T-cell (primary cell): Measurements from ENCODE around the gene CCDC92B. TPM values are rescaled to one million over a fixed set of nuclear protein-coding genes. Genes with fewer than 3 reads are reported as not detected.
A peak's percentile ranks its signal among the peaks of the same experiment; 100 is the strongest.

Experiments
- ATAC-seq, 4 experiments: fragments of 200-7000 bp in 3 of 4; fragments of 150-1000 bp in 1 of 4; cut with Tn5 transposase; replicated peaks in 1 of 4; 1 replicate in 3 of 4; 2 replicates in 1 of 4; pipeline ENCODE4 v1.10.0; 2021; ENCODE audit warnings: moderate library complexity in 3 of 4, mild to moderate bottlenecking in 2 of 4, moderate number of reproducible peaks in 1 of 4
- CTCF ChIA-PET, 2 donors: fragments of 300-600 bp; sonication (Branson Sonifier 250); formaldehyde crosslinking; loops; one replicate each; lab custom pipeline; 2022; ENCODE audit warnings: antibody characterized with exemption in 2 of 2; lab: Charles Lee
- POLR2A ChIA-PET, 2 donors: fragments of 300-600 bp; sonication (Branson Sonifier 250); formaldehyde crosslinking; loops; one replicate each; lab custom pipeline; 2022; ENCODE audit warnings: antibody characterized with exemption in 2 of 2; lab: Charles Lee
- DNase-seq, 35 experiments: peaks; one replicate each; pipeline versions ENCODE4 v3.0.0 to v3.0.0-alpha.2; 2013 to 2023
- H3K27ac ChIP-seq: one replicate; pipeline ENCODE4 v1.5.1; 2013; ENCODE audit warnings: low read length
- H3K27me3 ChIP-seq, 2 experiments: replicated peaks in 1 of 2; 1 replicate in 1 of 2; 2 replicates in 1 of 2; pipeline versions ENCODE4 v1.6.1 to v1.7.0; 2013; ENCODE audit warnings: low read length in 1 of 2, mixed read lengths in 1 of 2; ENCODE audit not compliant: control insufficient read depth in 2 of 2, insufficient read depth in 2 of 2; ENCODE audit errors: extremely low read depth in 1 of 2
- H3K36me3 ChIP-seq, 2 donors: 1 replicate in 1 of 2; 2 replicates in 1 of 2; pipeline versions ENCODE4 v1.6.1 to v1.7.0; 2013; ENCODE audit warnings: low read length in 1 of 2; ENCODE audit not compliant: control insufficient read depth in 2 of 2, insufficient read depth in 1 of 2; ENCODE audit errors: extremely low read depth in 1 of 2
- H3K4me1 ChIP-seq, 2 experiments: 1 replicate in 1 of 2; 2 replicates in 1 of 2; pipeline versions ENCODE4 v1.6.1 to v1.7.0; 2013; ENCODE audit warnings: low read length in 2 of 2, mixed read lengths in 1 of 2; ENCODE audit not compliant: insufficient read depth in 2 of 2, control insufficient read depth in 1 of 2; ENCODE audit errors: extremely low read depth in 1 of 2
- H3K4me3 ChIP-seq, 2 donors: 1 replicate in 1 of 2; 2 replicates in 1 of 2; pipeline versions ENCODE4 v1.5.1 to v1.7.0; 2013; ENCODE audit warnings: mild to moderate bottlenecking in 2 of 2, low read length in 1 of 2, moderate library complexity in 1 of 2; ENCODE audit not compliant: control insufficient read depth in 1 of 2; ENCODE audit errors: extremely low read depth in 1 of 2
- H3K9me3 ChIP-seq: 2 replicates; pipeline ENCODE4 v1.7.0; 2013
- H3K27ac Mint-ChIP-seq, 2 donors: one replicate each; pipeline ENCODE4 v1.8.0; 2020 to 2021; ENCODE audit warnings: mild to moderate bottlenecking in 2 of 2, mixed read lengths in 2 of 2
- H3K27me3 Mint-ChIP-seq, 2 donors: one replicate each; pipeline ENCODE4 v1.8.0; 2021 to 2022; ENCODE audit warnings: mixed read lengths in 2 of 2
- H3K36me3 Mint-ChIP-seq: one replicate; pipeline ENCODE4 v1.8.0; 2021; ENCODE audit warnings: mixed read lengths
- H3K4me1 Mint-ChIP-seq, 3 donors: one replicate each; pipeline ENCODE4 v1.8.0; 2020 to 2022; ENCODE audit warnings: mixed read lengths in 3 of 3, mild to moderate bottlenecking in 1 of 3
- H3K4me3 Mint-ChIP-seq, 3 donors: one replicate each; pipeline ENCODE4 v1.8.0; 2020 to 2022; ENCODE audit warnings: mild to moderate bottlenecking in 3 of 3, mixed read lengths in 3 of 3, moderate library complexity in 3 of 3
- H3K9me3 Mint-ChIP-seq, 3 donors: one replicate each; pipeline ENCODE4 v1.8.0; 2020 to 2022; ENCODE audit warnings: mixed read lengths in 3 of 3
- WGBS: methylation state at CpG from one replicate; pipeline ENCODE4 v1.1.5; 2013; ENCODE audit warnings: missing lambda C conversion rate; ENCODE audit not compliant: insufficient coverage; 5-methylcytosine and 5-hydroxymethylcytosine counted together
- total RNA-seq, 35 experiments: library from RNA in 6 of 35; stranded (reverse) in 6 of 35; fragments of 120-200 nt in 1 of 35; gene quantifications; one replicate each; pipeline versions ENCODE4 v1.2.1 to v1.2.4 and lab custom pipeline; 2013 to 2026

The CCDC92B gene
- total RNA-seq, 5 donors from 2014 or later (not counting 1 experiment from before 2014, with no cell fraction given): 0.13 to 0.53 (median 0.27) TPM; not detected in 1

GRCh38 chr17:2711608-2712299, 37.7 kb downstream of the CCDC92B start, which contains the start of gene CLUH:
Gene CLUH, minus strand, starts transcription at chr17:2711764. Its CDS starts 103 bp downstream, at chr17:2711661.
- peak within 1 kb of the TSS; percentile 80 to 88 for H3K27ac Mint-ChIP-seq
- under 1% methylated on average over 70 of the region's 76 CpGs for WGBS
- H3K27ac ChIP-seq: peak within 1 kb of the TSS; percentile 54
- no peaks in the 10 kb centered on the region for H3K36me3 Mint-ChIP-seq
- peak; percentile 91 to 95 (median 92) for ATAC-seq
- H3K9me3 ChIP-seq: no peaks in the 10 kb centered on the region
- peaks cover 35 to 37% (median 36%) of the 10 kb centered on the region in 3 donors for H3K4me1 Mint-ChIP-seq
- H3K27me3 ChIP-seq: peaks cover 0 to 2% of the 10 kb centered on the region in 2 experiments
- peak within 1 kb of the TSS; percentile 82 to 85 (median 85) for H3K4me3 Mint-ChIP-seq
- peaks cover 10 to 54% of the 10 kb centered on the region in 2 experiments for H3K4me1 ChIP-seq
- no peaks in the 10 kb centered on the region for H3K27me3 Mint-ChIP-seq
- ChIA-PET POLR2A (no interaction called here), CTCF (no interaction called here)
- DNase-seq: peak; percentile 88 to 98 (median 93)
- peak within 1 kb of the TSS; percentile 68 to 70 for H3K4me3 ChIP-seq
- no peaks in the 10 kb centered on the region for H3K36me3 ChIP-seq
- H3K9me3 Mint-ChIP-seq: no peaks in the 10 kb centered on the region

GRCh38 chr17:2710803-2711607, 38.4 kb downstream of the CCDC92B start:
- Mint-ChIP-seq H3K4me1 (peaks cover 35 to 42% (median 40%) of the 10 kb centered on the region in 3 donors), H3K4me3 (peak overlapping the region; percentile 81 to 85 (median 85)), H3K27me3 (no peaks in the 10 kb centered on the region), H3K27ac (peak overlapping the region in 1 of 2 donors; percentile 79), H3K9me3 (no peaks in the 10 kb centered on the region), H3K36me3 (no peaks in the 10 kb centered on the region)
- Histone ChIP-seq H3K27ac (no peak overlapping the region), H3K27me3 (peaks cover 0 to 2% of the 10 kb centered on the region in 2 experiments), H3K9me3 (no peaks in the 10 kb centered on the region), H3K36me3 (peaks cover 0 to 2% of the 10 kb centered on the region in 2 donors), H3K4me3 (peak overlapping the region; percentile 67 to 68), H3K4me1 (peaks cover 10 to 60% of the 10 kb centered on the region in 2 experiments)
- DNase-seq: peak in 13 of 35 experiments; percentile 13 to 59 (median 25)
- ATAC-seq: peak; percentile 13 to 39 (median 32)
- WGBS: under 1% methylated on average over 82 of the region's 82 CpGs
- ChIA-PET CTCF (no interaction called here), POLR2A (interaction anchor here in 1 of 2 donors (0.6 kb wide), 1 partner anchor 104 kb away, joined by 3 read pairs; no protein-coding TSS in a partner anchor)

- no peak overlapping the region for H3K27ac ChIP-seq
- H3K36me3 ChIP-seq: peaks cover 0 to 2% of the 10 kb centered on the region in 2 donors
- Mint-ChIP-seq H3K27me3 (no peaks in the 10 kb centered on the region), H3K9me3 (no peaks in the 10 kb centered on the region), H3K27ac (peak overlapping the region; percentile 79 to 85), H3K4me3 (peak overlapping the region; percentile 81 to 85 (median 85)), H3K4me1 (peaks cover 41 to 46% (median 44%) of the 10 kb centered on the region in 3 donors), H3K36me3 (no peaks in the 10 kb centered on the region)
- CTCF ChIA-PET: no interaction called here
- H3K4me3 ChIP-seq: peak overlapping the region; percentile 67 to 68
- DNase-seq (no peak), ATAC-seq (no peak)
- peaks cover 0 to 2% of the 10 kb centered on the region in 2 experiments for H3K27me3 ChIP-seq
- peaks cover 10 to 60% of the 10 kb centered on the region in 2 experiments for H3K4me1 ChIP-seq
- H3K9me3 ChIP-seq: no peaks in the 10 kb centered on the region
- POLR2A ChIA-PET: interaction anchor here in 1 of 2 donors (0.6 kb wide), 1 partner anchor 105 kb away, joined by 3 read pairs; no protein-coding TSS in a partner anchor
- WGBS: 43% methylated on average over 9 of the region's 16 CpGs
Observed at GRCh38 chr17:2710071-2710802, 39.2 kb downstream of the CCDC92B start.

- Mint-ChIP-seq H3K27ac (peak overlapping the region; percentile 79 to 85), H3K27me3 (no peaks in the 10 kb centered on the region), H3K4me1 (peaks cover 42 to 47% (median 46%) of the 10 kb centered on the region in 3 donors), H3K36me3 (no peaks in the 10 kb centered on the region), H3K9me3 (no peaks in the 10 kb centered on the region), H3K4me3 (peak overlapping the region; percentile 81 to 85 (median 85))
- DNase-seq (no peak), ATAC-seq (no peak)
- H3K4me1 ChIP-seq: peaks cover 10 to 60% of the 10 kb centered on the region in 2 experiments
- H3K27ac ChIP-seq: no peak overlapping the region
- no peak overlapping the region for H3K4me3 ChIP-seq
- 75% methylated on average over 10 of the region's 10 CpGs for WGBS
- H3K9me3 ChIP-seq: no peaks in the 10 kb centered on the region
- POLR2A ChIA-PET: no interaction called here
- peaks cover 0 to 2% of the 10 kb centered on the region in 2 donors for H3K36me3 ChIP-seq
- CTCF ChIA-PET: no interaction called here
- H3K27me3 ChIP-seq: peaks cover 0 to 2% of the 10 kb centered on the region in 2 experiments
Observed at GRCh38 chr17:2709183-2709661, 40.2 kb downstream of the CCDC92B start.

- CTCF ChIA-PET: no interaction called here
- peaks cover 0 to 6% of the 10 kb centered on the region in 2 donors for H3K36me3 ChIP-seq
- 88% methylated on average over 10 of the region's 21 CpGs for WGBS
Observed at GRCh38 chr17:2708585-2709182, 40.8 kb downstream of the CCDC92B start.

More at GRCh38 chr17:2708585-2709182, 40.8 kb downstream of the CCDC92B start:
- no peak overlapping the region for H3K27ac Mint-ChIP-seq
- H3K36me3 Mint-ChIP-seq: no peaks in the 10 kb centered on the region
- H3K4me1 Mint-ChIP-seq: peaks cover 42 to 47% (median 46%) of the 10 kb centered on the region in 3 donors
- peak overlapping the region; percentile 36 to 85 (median 85) for H3K4me3 Mint-ChIP-seq
- ATAC-seq (no peak), DNase-seq (no peak)
- Histone ChIP-seq H3K27ac (no peak overlapping the region), H3K4me1 (peaks cover 10 to 60% of the 10 kb centered on the region in 2 experiments), H3K9me3 (no peaks in the 10 kb centered on the region), H3K27me3 (peaks cover 0 to 2% of the 10 kb centered on the region in 2 experiments), H3K4me3 (no peak overlapping the region)
- POLR2A ChIA-PET: no interaction called here
- no peaks in the 10 kb centered on the region for H3K27me3 Mint-ChIP-seq
- H3K9me3 Mint-ChIP-seq: no peaks in the 10 kb centered on the region
